ENCODE results near the gene CREG2.

CREG2 gene

DNA sequence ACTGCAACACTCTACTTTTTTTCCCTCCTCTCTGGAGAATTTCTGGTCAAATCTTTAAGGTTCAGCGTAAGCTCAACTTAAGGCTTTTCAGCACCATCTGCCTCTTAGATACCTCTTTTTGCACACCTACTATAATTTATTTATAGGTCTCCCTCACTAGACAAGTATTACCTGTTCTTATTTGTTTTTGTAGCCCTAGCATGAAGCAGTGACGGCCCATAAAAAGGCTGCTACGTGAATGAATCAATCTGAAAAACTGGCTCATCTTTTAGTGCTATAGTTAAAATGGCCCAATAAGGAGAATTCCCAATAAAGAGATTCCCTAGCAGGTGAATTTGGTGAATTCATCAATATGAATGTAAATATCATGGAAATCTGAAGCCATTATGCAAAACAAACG is 85.3 kb downstream of the CREG2 start:
- TF ChIP-seq, protein P1, sequence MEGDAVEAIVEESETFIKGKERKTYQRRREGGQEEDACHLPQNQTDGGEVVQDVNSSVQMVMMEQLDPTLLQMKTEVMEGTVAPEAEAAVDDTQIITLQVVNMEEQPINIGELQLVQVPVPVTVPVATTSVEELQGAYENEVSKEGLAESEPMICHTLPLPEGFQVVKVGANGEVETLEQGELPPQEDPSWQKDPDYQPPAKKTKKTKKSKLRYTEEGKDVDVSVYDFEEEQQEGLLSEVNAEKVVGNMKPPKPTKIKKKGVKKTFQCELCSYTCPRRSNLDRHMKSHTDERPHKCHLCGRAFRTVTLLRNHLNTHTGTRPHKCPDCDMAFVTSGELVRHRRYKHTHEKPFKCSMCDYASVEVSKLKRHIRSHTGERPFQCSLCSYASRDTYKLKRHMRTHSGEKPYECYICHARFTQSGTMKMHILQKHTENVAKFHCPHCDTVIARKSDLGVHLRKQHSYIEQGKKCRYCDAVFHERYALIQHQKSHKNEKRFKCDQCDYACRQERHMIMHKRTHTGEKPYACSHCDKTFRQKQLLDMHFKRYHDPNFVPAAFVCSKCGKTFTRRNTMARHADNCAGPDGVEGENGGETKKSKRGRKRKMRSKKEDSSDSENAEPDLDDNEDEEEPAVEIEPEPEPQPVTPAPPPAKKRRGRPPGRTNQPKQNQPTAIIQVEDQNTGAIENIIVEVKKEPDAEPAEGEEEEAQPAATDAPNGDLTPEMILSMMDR (IDR thresholded peaks at IDR 0.05; ENCODE audit: extremely low read depth, missing control alignments), result no peak
- DNase-seq (ENCODE audit: low spot score), result no peak

DNA sequence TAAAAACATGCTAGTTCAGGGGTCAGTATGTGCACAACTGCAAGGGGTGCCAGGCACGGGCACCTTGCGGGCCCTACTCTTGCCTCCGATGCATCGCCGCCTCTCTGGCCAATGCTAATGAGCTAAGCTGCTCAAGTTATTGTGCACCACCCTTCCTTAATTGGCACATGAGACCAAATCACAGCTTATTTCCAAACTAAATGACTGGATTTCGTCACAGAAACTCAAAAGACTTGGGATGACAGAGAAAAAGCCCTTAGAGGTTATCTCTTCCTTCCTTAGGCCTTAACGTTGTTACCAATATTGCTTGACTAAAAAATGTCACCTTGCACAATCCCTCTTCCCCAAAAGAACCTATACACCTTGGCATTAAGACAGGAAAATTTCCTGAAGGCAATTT is 86.5 kb downstream of the CREG2 start:
- no peak for DNase-seq (ENCODE audit: low spot score)
- TF ChIP-seq, protein P1 (IDR thresholded peaks at IDR 0.05; ENCODE audit: extremely low read depth, missing control alignments), result no peak

DNA sequence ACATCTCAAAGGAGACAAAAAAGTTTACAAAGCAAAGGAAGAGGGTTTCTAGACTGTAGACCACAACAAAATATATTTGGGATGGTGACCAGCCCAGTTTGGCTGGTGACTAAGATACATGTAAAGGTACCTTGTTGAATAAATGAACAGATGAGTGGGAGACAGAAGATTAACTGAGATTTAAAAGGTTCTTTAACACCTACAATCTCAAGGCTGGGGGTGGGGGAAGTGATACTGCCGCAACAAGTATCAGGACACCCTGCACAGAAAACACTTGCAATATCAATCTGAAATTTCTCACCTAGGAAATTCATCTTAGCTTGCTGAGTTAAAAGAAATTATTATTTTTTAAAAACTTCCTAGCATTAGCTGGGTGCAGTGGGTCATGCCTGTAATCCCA is 87.1 kb downstream of the CREG2 start:
- DNase-seq (ENCODE audit: low spot score), result no peak
- TF ChIP-seq, protein P1 (IDR thresholded peaks at IDR 0.05; ENCODE audit: extremely low read depth, missing control alignments), result no peak

DNA sequence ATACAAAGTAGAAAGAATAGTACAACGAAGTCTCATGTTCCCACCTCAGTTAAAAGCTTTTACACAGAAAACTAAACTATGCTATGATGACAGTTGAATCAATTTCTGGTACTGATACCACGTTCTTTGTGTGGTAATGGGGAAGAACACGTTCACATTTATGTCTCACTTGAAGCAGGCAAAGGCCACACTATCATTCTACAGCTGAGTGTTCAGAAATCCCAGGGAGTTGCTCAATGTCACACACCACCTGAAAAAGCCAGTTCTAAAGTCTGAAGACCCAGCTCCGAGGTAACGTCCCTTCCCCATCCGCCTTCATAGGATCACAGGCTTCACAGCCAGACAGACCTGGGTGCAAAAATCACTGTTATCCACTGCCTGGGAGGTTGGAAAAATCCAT is 87.7 kb downstream of the CREG2 start:
- TF ChIP-seq, protein P1 (IDR thresholded peaks at IDR 0.05; ENCODE audit: extremely low read depth, missing control alignments), result no peak
- DNase-seq (ENCODE audit: low spot score), result no peak

DNA sequence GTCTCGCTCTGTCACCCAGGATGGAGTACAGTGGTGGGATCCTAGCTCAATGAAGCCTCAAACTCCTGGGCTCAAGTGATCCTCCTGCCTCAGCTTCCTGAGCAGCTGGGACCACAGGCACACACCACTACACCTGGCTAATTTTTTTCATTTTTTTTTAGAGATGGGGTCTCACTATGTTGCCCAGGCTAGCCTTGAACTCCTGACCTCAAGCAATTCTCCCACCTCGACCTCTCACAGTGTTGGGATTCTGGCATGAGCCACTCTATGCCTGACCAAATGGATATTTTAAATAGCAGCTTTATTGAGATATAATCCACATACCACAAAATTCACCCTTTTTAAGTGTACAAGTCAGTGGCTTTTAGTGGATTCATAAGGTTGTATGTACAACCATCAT is 89.9 kb downstream of the CREG2 start:
- no peak for DNase-seq (ENCODE audit: low spot score)
- TF ChIP-seq, protein P1 (IDR thresholded peaks at IDR 0.05; ENCODE audit: extremely low read depth, missing control alignments), result no peak

DNA sequence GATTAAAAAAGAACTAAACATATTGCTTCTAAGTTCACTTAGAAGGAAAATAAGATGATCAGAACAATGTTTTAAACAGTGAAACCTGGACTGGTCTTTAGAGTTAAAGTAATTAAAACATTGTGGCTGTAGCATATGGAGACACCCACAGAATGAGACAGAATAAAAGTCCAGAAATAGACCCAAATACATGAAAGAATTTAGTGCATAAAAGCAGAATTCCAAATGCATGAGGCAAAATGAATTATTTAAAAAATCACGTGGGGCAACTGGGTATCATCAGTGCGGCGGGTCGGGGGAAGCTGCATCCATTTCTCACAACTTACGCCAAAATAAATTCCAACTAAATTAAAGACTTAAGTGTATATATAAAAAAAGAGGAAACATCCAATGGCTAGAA is 90.9 kb downstream of the CREG2 start:
- TF ChIP-seq, protein P1 (IDR thresholded peaks at IDR 0.05; ENCODE audit: extremely low read depth, missing control alignments), result no peak
- no peak for DNase-seq (ENCODE audit: low spot score)

- TF ChIP-seq, protein P1 (IDR thresholded peaks at IDR 0.05; ENCODE audit: extremely low read depth, missing control alignments), result no peak
- DNase-seq (ENCODE audit: low spot score), result no peak
Measured at GRCh38 chr2:101295895-101296294, 91.4 kb downstream of the CREG2 start.
